Adrenal gland (tissue), 5 donors: ENCODE measurements around the gene CLDN25.

Source experiments
- CTCF ChIP-seq, 6 experiments: fragments of 450-650 bp in 4 of 6; fragments of 200-600 bp in 2 of 6; sonication (generic) in 1 of 6; IDR thresholded peaks; 1 replicate in 5 of 6; 2 replicates in 1 of 6; pipeline versions ENCODE4 v1.5.1 to v1.8.0; 2016 to 2021; ENCODE audit warnings: antibody characterized with exemption in 6 of 6, mild to moderate bottlenecking in 2 of 6, moderate library complexity in 1 of 6
- POLR2A ChIP-seq, 2 donors: fragments of 450-650 bp; IDR thresholded peaks; one replicate each; pipeline ENCODE4 v1.6.1; 2017; ENCODE audit warnings: antibody characterized with exemption in 2 of 2, mild to moderate bottlenecking in 2 of 2, moderate library complexity in 1 of 2
- donor health status: DM: no; HTN: no; CAD: no.

- TF ChIP-seq CTCF (IDR thresholded peaks at IDR 0.05) = peak; percentile 73 to 90 (median 83)
- TF ChIP-seq POLR2A (IDR thresholded peaks at IDR 0.05) = peak in 1 of 2 donors; percentile 65
Observed at GRCh38 chr11:113773416-113774173, 6.0 kb upstream of the CLDN25 start, which contains the start of gene ZW10.
